Activated T-cell treated with anti-CD3 and anti-CD28 coated beads, Interleukin-2, amount 50 U/mL, for 4 hours (primary cell): ENCODE results near the gene RABGAP1L. TPM values are rescaled to one million over a fixed set of nuclear protein-coding genes. Genes with fewer than 3 reads are reported as not detected.
"Not testable (repeated sequence)": the region's sequence is repeated elsewhere in the genome, so short reads cannot be mapped to it uniquely, and the experiment has no call there.

Source experiments
- ATAC-seq, 2 donors: fragments of 200-7000 bp; cut with Tn5 transposase; one replicate each; pipeline ENCODE4 v1.10.0; 2021
- DNase-seq: peaks from one replicate; pipeline ENCODE4 v3.0.0-alpha.2; 2020
- H3K27me3 Mint-ChIP-seq: one replicate; pipeline ENCODE4 v1.8.0; 2021; ENCODE audit warnings: low read depth, mixed read lengths
- H3K36me3 Mint-ChIP-seq: one replicate; pipeline ENCODE4 v1.8.0; 2022; ENCODE audit warnings: mixed read lengths; ENCODE audit not compliant: insufficient read depth
- H3K4me1 Mint-ChIP-seq: one replicate; pipeline ENCODE4 v1.8.0; 2021; ENCODE audit warnings: low read depth, mixed read lengths
- H3K4me3 Mint-ChIP-seq: one replicate; pipeline ENCODE4 v1.8.0; 2021; ENCODE audit warnings: mild to moderate bottlenecking, moderate library complexity, mixed read lengths
- H3K9me3 Mint-ChIP-seq: one replicate; pipeline ENCODE4 v1.8.0; 2021; ENCODE audit warnings: mixed read lengths
- total RNA-seq, 3 donors: library from RNA; stranded (reverse); gene quantifications; one replicate each; pipeline ENCODE4 v1.2.1, GENCODE V29; 2021

The RABGAP1L gene
- total RNA-seq, 3 donors from 2014 or later = 16.9 to 23.2 (median 22.3) TPM

DNA sequence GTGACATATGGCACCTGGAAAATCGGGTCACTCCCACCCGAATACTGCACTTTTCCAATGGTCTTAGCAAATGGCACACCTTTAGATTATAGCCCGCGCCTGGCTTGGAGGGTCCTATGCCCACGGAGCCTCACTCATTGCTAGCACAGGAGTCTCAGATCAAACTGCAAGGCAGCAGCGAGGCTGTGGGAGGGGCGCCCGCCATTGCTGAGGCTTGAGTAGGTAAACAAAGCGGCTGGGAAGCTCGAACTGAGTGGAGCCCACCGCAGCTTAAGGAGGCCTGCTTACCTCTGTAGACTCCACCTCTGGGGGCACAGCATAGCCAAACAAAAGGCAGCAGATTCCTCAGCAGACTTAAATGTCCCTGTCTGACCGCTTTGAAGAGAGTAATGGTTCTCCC, 458.6 kb downstream of the RABGAP1L start:
- not testable (repeated sequence) for ATAC-seq, H3K4me3 Mint-ChIP-seq, H3K27me3 Mint-ChIP-seq, H3K4me1 Mint-ChIP-seq, DNase-seq
- Mint-ChIP-seq H3K9me3 (peaks cover 10% of the 10 kb centered on the region), H3K36me3 (peaks cover 26% of the 10 kb centered on the region)

DNA sequence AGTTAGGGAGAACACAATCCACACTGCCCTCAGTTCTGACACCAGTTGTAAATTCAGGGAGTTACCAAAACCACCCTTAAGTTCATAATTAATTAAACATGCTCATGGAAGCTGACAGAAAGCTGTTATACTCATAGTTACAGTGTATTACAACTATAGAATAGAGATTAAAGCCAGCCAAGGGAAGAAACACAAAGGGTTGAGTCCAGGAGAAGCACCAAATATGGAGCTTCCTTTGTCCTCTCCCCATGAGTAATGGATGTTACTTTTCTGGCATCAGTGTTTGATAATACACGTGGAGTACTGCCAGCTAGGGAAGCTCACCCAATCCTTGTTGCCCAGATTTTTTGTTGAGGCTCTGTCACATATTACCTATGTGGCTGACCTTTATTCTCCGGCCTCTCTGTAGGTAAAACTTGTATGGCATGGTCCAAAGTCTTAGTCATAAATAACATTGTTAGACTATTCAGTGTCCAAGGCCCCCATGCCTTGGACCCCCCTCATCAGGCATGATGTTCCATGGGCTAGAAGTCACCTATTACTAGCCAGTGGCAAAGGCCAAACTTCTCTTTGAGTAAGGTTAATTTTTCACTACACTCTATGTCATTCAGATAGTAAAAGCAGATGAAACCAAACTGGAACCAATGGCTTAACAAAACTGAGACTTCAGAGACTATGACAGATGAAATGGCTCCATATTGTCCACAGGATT, 464.2 kb downstream of the RABGAP1L start:
- DNase-seq (no peak), ATAC-seq (no peak)
- Mint-ChIP-seq H3K36me3 (peaks cover 9% of the 10 kb centered on the region), H3K4me3 (no peak overlapping the region), H3K4me1 (no peaks in the 10 kb centered on the region), H3K27me3 (no peaks in the 10 kb centered on the region), H3K9me3 (peaks cover 10% of the 10 kb centered on the region)

DNA sequence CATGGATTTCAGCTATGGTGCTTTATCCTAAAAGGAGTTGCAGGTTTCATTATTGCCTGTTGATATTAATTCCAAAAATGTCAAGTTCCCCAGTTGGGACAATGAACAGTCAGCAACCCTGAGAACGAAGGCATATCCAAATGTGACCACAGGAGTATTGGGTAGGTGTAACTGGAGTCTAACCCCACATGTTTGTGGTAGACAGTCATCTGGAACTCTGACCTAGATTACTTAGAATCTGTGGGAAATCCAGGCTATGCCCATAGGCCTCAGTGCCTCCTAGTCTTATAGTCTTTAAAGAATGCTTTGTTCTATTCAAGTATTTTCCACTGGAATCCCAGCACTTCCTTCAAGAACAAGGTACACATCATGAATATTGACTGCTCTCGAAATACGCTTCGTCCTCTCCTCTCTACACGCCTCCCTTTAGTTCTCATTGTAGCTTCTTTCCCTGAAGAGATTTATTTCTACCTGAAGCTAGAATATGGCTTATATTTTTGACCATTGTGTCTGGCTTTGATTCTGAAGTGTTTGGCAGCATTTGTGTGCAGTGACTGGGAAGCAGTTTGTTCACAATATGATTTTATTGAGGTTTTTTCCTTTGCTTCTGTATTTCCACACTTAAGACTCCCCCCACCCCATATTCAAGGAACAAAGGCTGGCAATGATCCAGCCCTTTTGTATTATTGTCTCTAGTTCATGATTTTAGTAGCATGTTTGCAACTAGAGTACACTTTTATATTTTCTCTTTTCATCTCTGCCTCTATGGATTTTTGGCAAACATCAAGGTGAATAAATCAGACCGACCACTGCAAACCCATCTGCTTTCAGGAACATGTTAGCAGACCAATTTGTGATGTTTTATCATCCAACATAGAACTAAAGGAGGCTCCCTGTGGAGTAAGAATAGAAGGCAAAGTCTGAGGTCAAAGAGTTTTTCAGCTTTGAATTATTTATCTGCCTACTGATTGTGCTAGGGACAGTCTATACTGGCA, 467.0 kb downstream of the RABGAP1L start:
- no peaks in the 10 kb centered on the region for H3K9me3 Mint-ChIP-seq
- no peak overlapping the region for H3K4me3 Mint-ChIP-seq
- ATAC-seq (no peak), DNase-seq (no peak)
- no peaks in the 10 kb centered on the region for H3K4me1 Mint-ChIP-seq
- H3K27me3 Mint-ChIP-seq = no peaks in the 10 kb centered on the region
- peaks cover 3% of the 10 kb centered on the region for H3K36me3 Mint-ChIP-seq

DNA sequence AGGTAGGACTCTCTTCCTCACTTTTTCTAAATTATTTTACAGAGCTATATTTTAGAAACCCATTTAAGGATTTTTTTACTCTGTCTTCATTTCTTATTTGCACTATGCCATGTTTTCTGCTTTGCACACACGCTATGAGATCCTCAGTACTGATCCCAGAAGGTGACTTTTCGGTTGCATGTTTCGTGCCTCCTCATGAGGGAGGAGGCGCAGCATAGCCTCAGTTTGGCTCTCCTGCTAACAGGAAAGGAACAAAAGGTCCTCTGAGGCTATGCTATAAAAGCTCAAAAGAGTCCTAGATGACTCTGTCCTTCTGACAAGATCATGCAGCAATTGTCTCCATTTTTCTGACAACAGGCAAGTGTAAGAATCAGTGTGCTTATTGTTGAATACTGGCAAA, 478.2 kb downstream of the RABGAP1L start:
- Mint-ChIP-seq H3K36me3 (peaks cover 19% of the 10 kb centered on the region), H3K27me3 (no peaks in the 10 kb centered on the region), H3K4me3 (no peak overlapping the region), H3K9me3 (peaks cover 11% of the 10 kb centered on the region), H3K4me1 (peaks cover 2% of the 10 kb centered on the region)
- DNase-seq = no peak
- ATAC-seq = no peak

DNA sequence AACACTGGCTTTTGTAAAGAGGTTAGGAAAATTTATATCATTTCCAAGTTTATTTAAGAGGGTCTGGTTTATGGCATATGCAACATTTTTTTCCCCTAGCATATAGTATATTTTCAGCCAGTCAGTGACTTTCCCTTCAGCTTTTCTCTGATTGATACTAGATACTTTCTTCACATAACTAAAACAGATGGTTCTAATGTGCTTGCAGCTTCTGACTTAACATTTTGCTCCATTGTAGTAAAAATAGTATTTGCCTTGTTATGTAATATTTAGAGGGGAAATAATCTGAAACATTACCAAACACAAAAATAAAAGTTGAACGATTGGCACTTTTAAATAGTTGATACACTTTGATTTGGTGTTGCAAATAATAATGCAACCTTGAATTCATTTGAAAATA, 480.1 kb downstream of the RABGAP1L start:
- ATAC-seq (no peak), DNase-seq (no peak)
- Mint-ChIP-seq H3K9me3 (peaks cover 11% of the 10 kb centered on the region), H3K4me1 (peaks cover 4% of the 10 kb centered on the region), H3K27me3 (no peaks in the 10 kb centered on the region), H3K36me3 (peaks cover 16% of the 10 kb centered on the region), H3K4me3 (no peak overlapping the region)

DNA sequence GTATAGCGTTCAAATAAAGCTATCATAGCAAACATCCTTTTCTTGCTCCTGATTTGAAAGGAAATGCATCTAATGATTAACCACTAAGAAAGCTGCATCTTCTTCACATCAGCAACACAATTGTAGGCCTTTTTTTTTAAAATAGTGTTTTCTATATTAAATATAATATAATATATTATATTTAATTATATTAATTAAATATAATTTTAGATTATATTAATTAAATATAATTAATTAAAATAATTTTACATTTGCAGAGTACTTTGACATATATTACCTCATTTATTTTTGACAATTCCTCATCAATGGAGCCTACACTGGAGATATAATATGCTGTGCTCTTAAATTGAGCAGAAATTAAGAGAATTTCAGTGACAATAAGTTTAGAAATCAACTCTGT, 481.5 kb downstream of the RABGAP1L start:
- Mint-ChIP-seq H3K36me3 (peaks cover 17% of the 10 kb centered on the region), H3K27me3 (no peaks in the 10 kb centered on the region)
- no peak for DNase-seq

DNA sequence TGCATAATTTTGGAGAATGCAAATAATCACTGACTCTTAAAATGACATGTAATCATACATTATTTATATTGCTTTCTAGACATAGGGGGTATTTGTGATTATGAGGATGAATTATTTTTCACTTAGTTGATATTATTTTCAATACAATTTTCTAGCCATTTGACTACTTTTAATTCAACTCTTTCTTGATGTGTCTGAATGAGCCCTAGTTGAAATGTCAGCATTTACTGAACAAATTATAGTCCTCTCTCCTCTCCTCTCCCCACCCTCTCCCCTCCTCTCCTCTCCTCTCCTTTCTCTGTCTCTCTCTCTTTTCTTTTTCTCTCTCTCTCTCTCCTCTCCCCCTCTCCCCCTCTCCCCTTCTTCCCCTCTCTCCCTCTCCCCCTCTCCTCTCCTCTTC, 483.1 kb downstream of the RABGAP1L start:
- peaks cover 11% of the 10 kb centered on the region for H3K36me3 Mint-ChIP-seq
- ATAC-seq = no peak
- no peaks in the 10 kb centered on the region for H3K27me3 Mint-ChIP-seq
- peaks cover 7% of the 10 kb centered on the region for H3K9me3 Mint-ChIP-seq
- H3K4me3 Mint-ChIP-seq = no peak overlapping the region
- H3K4me1 Mint-ChIP-seq = peaks cover 4% of the 10 kb centered on the region
- no peak for DNase-seq

More for the DNA sequence above, 481.5 kb downstream of the RABGAP1L start:
- no peak for ATAC-seq
- Mint-ChIP-seq H3K9me3 (peaks cover 11% of the 10 kb centered on the region), H3K4me1 (peaks cover 4% of the 10 kb centered on the region), H3K4me3 (no peak overlapping the region)

DNA sequence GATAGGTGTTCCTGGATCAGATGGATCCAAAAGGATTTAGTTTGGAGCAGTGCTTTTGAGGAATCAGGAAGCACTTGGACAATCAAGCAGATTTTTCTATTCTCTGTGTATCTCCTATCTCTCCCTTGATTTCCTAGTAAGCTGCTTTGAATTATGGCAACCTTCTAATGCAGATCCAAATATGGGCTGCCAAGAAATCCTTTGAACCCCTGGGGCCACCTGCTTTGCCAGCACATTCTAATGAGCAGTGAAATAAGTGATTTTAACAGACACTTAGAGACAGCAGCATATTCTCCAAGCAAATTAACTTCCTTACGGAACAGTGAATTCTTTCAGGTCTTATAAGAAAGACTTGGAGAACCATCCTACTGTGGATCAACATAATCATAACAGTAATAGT, 483.9 kb downstream of the RABGAP1L start:
- Mint-ChIP-seq H3K4me3 (no peak overlapping the region), H3K27me3 (no peaks in the 10 kb centered on the region), H3K4me1 (peaks cover 4% of the 10 kb centered on the region), H3K9me3 (peaks cover under 1% of the 10 kb centered on the region), H3K36me3 (peaks cover 4% of the 10 kb centered on the region)
- DNase-seq (no peak), ATAC-seq (no peak)

DNA sequence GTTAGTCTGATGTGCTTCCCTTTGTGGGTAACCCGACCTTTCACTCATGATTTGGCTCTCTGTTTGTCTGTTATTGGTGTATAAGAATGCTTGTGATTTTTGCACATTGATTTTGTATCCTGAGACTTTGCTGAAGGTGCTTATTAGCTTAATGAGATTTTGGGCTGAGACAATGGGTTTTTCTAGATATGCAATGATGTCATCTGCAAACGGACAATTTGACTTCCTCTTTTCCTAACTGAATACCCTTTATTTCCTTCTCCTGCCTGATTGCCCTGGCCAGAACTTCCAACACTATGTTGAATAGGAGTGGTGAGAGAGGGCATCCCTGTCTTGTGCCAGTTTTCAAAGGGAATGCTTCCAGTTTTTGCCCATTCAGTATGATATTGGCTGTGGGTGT, 490.3 kb downstream of the RABGAP1L start:
- H3K4me3 Mint-ChIP-seq, ATAC-seq, H3K27me3 Mint-ChIP-seq, H3K4me1 Mint-ChIP-seq, DNase-seq, H3K9me3 Mint-ChIP-seq: not testable (repeated sequence)
- peaks cover 10% of the 10 kb centered on the region for H3K36me3 Mint-ChIP-seq

DNA sequence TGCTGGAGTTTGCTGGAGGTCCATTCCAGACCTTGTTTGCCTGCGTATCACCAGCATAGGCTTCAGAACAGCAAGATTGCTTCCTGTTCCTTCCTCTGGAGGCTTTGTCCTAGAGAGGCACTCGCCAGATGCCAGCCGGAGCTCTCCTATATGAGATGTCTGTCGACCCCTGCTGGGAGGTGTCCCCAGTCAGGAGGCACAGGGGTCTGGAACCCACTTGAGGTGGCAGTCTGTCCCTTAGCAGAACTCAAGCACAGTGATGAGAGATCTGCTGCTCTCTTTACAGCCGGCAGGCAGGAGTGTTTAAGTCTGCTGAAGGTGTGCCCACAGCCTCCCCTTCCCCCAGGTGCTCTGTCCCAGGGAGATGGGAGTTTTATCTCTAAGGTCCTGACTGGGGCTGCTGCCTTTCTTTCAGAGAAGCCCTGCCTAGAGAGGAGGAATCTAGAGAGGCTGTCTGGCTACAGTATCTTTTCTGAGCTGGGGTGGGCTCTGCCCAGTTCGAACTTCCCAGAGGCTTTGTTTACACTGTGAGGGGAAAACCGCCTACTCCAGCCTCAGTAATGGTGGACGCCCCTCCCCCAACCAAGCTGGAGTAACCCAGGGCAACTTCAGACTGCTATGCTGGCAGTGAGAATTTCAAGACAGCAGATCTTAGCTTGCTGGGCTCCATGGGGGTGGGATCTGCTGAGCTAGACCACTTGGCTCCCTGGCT, 493.4 kb downstream of the RABGAP1L start:
- Mint-ChIP-seq H3K4me1 (no peaks in the 10 kb centered on the region), H3K27me3 (no peaks in the 10 kb centered on the region), H3K36me3 (peaks cover 17% of the 10 kb centered on the region), H3K4me3 (no peak overlapping the region), H3K9me3 (peaks cover 12% of the 10 kb centered on the region)
- no peak for DNase-seq
- ATAC-seq = no peak

DNA sequence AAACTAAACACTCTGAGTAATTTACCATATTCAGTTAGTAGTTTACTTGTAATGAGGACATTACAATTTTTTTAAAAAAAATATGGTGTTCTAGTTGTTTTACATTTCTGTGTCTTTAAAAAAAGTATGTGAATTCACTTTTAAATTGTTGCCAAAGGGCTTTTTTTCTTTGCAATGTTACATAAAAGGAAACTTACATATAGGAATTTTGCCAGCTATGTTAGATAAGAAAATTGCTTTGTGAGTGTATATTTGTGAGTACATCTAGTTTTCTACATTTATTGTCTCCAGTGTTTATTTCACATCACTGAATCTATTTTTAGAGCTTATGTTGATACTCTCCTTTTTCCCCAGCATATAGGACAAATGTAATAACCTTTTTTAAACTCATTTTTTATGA, 495.2 kb downstream of the RABGAP1L start:
- no peaks in the 10 kb centered on the region for H3K27me3 Mint-ChIP-seq
- peaks cover 6% of the 10 kb centered on the region for H3K9me3 Mint-ChIP-seq
- no peak for ATAC-seq
- H3K4me3 Mint-ChIP-seq = no peak overlapping the region
- H3K4me1 Mint-ChIP-seq = no peaks in the 10 kb centered on the region
- no peak for DNase-seq
- peaks cover 27% of the 10 kb centered on the region for H3K36me3 Mint-ChIP-seq

DNA sequence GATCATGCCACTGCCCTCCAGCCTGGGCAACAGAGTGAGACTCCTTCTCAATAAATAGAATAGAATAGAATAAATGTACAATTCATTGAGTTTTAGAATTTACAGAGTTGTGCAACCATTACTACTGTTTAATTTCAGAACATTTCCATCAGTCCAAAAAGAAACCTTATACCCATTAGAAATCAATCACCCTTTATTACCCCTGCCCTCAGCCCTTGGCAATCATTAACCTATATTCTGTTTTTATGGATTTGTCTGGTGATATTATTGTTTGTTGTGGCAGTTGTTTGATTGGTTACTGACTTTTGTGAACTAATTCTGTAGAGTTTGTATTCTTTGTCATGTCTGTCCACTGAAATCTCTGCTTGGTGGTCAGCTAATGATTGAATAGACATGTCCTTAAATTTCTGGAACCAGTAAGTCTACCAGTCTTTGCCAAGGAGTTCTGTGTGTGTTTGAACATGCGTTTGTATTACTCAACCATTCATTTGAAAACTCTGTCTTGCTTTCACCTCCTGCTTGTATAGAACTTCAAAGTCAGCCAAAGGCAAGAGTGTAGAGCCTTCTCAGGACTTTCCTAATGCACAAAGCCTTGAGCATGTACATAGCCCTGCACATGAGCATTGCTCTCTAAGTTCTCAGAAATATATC, 497.2 kb downstream of the RABGAP1L start:
- peaks cover 35% of the 10 kb centered on the region for H3K36me3 Mint-ChIP-seq
- H3K27me3 Mint-ChIP-seq = no peaks in the 10 kb centered on the region
- H3K4me3 Mint-ChIP-seq = no peak overlapping the region
- H3K4me1 Mint-ChIP-seq = no peaks in the 10 kb centered on the region
- ATAC-seq (no peak), DNase-seq (no peak)
- peaks cover 6% of the 10 kb centered on the region for H3K9me3 Mint-ChIP-seq

DNA sequence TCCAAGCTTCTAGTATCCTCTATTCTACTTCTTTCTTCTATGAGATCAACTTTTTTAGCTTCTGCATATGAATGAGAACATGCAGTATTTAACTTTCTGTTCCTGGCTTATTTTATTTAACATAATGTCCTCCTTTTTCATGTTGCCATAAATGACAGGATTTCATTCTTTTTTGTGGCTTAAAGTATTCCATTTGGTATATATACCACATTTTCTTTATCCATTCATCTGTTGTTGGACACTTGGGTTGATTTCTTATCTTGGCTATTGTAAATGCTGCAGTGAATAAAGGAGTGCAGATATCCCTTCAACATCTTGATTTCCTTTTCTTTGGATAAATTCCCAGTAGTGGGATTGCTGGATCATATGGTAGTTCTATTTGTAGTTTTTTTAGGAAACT, 498.1 kb downstream of the RABGAP1L start:
- H3K27me3 Mint-ChIP-seq = no peaks in the 10 kb centered on the region
- no peak for ATAC-seq

DNA sequence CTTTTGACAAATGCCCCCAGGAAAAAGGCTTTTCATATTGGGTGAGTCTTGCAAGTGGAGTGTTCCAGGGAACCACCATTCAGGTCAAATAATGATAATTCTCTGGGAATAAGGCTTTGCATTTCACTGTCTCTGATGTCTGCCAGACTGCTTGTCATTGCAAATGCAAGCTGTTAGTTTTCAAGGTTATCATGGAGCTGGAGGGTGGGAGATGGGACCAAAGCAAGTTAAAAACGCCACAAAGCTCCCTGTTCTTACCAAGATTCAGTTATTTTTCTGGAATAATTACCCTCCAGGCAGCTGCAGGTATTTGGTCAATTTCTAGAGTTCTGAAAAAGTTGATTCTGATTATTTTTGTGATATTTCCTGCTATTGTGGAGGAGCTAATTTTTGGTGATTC, 498.6 kb downstream of the RABGAP1L start:
- no peak for DNase-seq

More for the DNA sequence above, 498.1 kb downstream of the RABGAP1L start:
- Mint-ChIP-seq H3K4me1 (no peaks in the 10 kb centered on the region), H3K4me3 (no peak overlapping the region), H3K36me3 (peaks cover 33% of the 10 kb centered on the region), H3K9me3 (peaks cover 6% of the 10 kb centered on the region)
- no peak for DNase-seq

More for the DNA sequence above, 498.6 kb downstream of the RABGAP1L start:
- ATAC-seq = no peak
- no peaks in the 10 kb centered on the region for H3K27me3 Mint-ChIP-seq
- H3K4me1 Mint-ChIP-seq = no peaks in the 10 kb centered on the region
- H3K9me3 Mint-ChIP-seq = peaks cover 6% of the 10 kb centered on the region
- no peak overlapping the region for H3K4me3 Mint-ChIP-seq
- peaks cover 32% of the 10 kb centered on the region for H3K36me3 Mint-ChIP-seq
